Activated T-cell treated with anti-CD3 and anti-CD28 coated beads, Interleukin-2, amount 50 U/mL, for 72 hours (primary cell): Measurements from ENCODE around the gene NOL3. TPM values are rescaled to one million over a fixed set of nuclear protein-coding genes. Genes with fewer than 3 reads are reported as not detected.

ENCODE experiments used
- ATAC-seq, 2 donors: fragments of 150-1000 bp; cut with Tn5 transposase; replicated peaks in 1 of 2; 2 replicates each; pipeline ENCODE4 v1.10.0; 2021; ENCODE audit warnings: moderate library complexity in 2 of 2, mild to moderate bottlenecking in 1 of 2
- DNase-seq, 2 donors: peaks; one replicate each; pipeline ENCODE4 v3.0.0; 2021 to 2022; ENCODE audit warnings: mixed read lengths in 1 of 2
- H3K27ac Mint-ChIP-seq: one replicate; pipeline ENCODE4 v1.8.0; 2022; ENCODE audit warnings: mild to moderate bottlenecking, moderate library complexity, mixed read lengths
- H3K27me3 Mint-ChIP-seq: one replicate; pipeline ENCODE4 v1.8.0; 2022; ENCODE audit warnings: low read depth, mixed read lengths
- H3K36me3 Mint-ChIP-seq, 2 donors: one replicate each; pipeline ENCODE4 v1.8.0; 2022; ENCODE audit warnings: mixed read lengths in 2 of 2, mild to moderate bottlenecking in 1 of 2; ENCODE audit not compliant: insufficient read depth in 2 of 2
- H3K4me1 Mint-ChIP-seq: one replicate; pipeline ENCODE4 v1.8.0; 2022; ENCODE audit warnings: low read depth, mixed read lengths
- H3K4me3 Mint-ChIP-seq, 2 donors: one replicate each; pipeline ENCODE4 v1.8.0; 2022; ENCODE audit warnings: mild to moderate bottlenecking in 2 of 2, mixed read lengths in 2 of 2, moderate library complexity in 2 of 2
- H3K9me3 Mint-ChIP-seq, 2 donors: one replicate each; pipeline ENCODE4 v1.8.0; 2022; ENCODE audit warnings: mixed read lengths in 2 of 2
- total RNA-seq, 2 donors: library from RNA; stranded (reverse); gene quantifications; one replicate each; pipeline ENCODE4 v1.2.3, GENCODE V29; 2022

The NOL3 gene
- total RNA-seq, 2 donors from 2014 or later = 21.6 to 30.6 TPM

DNA sequence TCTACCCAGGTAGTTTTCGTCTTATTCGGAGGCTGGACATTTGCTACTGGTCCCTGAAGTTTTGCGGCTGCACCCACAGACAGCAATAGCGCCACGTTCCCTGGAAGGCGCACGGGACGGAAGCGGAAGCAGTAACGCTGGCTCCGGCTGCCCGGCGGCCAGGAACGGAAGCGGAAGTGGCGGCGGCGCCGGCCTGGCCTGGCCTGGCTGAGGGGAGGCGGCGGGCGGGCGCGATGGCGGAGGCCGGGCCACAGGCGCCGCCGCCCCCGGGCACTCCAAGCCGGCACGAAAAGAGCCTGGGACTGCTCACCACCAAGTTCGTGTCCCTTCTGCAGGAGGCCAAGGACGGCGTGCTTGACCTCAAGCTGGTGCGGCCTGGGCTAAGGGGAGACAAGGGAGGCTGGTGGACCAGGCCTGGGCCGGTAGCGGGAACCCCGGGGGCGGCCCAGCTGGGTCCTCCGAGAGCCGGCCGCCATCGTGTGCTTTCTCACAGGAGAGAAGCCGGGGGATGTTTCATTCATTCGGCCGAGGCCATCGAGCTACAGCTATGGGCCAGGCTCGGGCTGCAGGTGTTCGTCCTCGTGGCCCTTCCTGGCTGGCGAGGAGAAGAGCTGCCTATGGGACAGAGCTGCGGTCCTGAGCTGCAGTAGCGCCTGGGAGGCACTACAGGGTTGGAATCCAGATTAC, 21.8 kb downstream of the NOL3 start, which contains the start of gene E2F4:
Gene E2F4 (plus strand): TSS at position 161 of the 687 bp plus-strand sequence. CDS start 73 bp downstream, at position 234.
- peak within 1 kb of the TSS; percentile 79 to 91 for H3K4me3 Mint-ChIP-seq
- H3K9me3 Mint-ChIP-seq = no peaks in the 10 kb centered on the region
- DNase-seq (peak; percentile 93), ATAC-seq (peak; percentile 99)
- H3K27me3 Mint-ChIP-seq = no peaks in the 10 kb centered on the region
- peak within 1 kb of the TSS; percentile 82 for H3K27ac Mint-ChIP-seq
- peaks cover 46% of the 10 kb centered on the region for H3K4me1 Mint-ChIP-seq
- peaks cover 8 to 23% of the 10 kb centered on the region in 2 donors for H3K36me3 Mint-ChIP-seq

DNA sequence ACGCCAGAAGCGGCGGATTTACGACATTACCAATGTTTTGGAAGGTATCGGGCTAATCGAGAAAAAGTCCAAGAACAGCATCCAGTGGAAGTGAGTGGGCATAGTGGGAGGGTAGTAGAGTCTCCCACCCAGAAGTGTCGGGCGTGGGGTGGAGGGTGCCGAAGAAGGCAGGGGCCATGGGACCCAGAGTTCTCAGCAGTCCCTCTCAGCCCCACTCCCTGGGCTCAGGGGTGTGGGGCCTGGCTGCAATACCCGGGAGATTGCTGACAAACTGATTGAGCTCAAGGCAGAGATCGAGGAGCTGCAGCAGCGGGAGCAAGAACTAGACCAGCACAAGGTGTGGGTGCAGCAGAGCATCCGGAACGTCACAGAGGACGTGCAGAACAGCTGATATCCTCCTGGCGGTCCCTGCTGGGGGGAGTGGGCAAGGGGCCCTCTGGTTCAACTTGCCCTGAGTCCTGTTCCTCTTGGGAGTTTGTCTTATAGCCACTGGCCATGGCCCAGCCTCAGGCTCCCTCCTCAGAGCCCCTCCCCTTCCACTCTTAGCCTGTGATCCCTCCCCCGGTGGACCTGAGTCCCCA, 22.5 kb downstream of the NOL3 start:
- Mint-ChIP-seq H3K27ac (peak overlapping the region; percentile 56), H3K36me3 (peaks cover 8 to 23% of the 10 kb centered on the region in 2 donors), H3K4me1 (peaks cover 47% of the 10 kb centered on the region), H3K27me3 (no peaks in the 10 kb centered on the region), H3K4me3 (peak overlapping the region; percentile 79 to 91), H3K9me3 (no peaks in the 10 kb centered on the region)
- DNase-seq (no peak), ATAC-seq (no peak)

DNA sequence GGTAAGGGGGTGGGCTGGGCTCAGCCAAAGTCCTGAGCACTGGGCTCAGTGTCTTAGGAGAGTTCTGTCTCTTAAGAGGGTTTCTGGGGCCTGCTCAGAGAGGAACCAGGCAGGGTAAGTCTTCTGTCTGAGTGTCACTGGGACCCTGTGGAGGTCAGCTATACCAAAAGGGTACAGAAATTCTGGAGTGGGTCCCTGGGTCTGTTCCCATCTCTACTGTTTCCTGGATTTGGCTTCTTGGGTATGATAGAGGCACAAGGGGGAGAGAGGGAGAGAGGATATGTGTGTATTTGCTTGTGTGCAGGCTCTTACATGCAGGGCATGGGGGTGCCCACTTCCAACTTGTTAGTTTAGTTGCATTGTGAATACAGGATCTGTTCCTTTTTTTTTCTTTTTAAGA, 23.2 kb downstream of the NOL3 start:
- H3K4me1 Mint-ChIP-seq = peaks cover 50% of the 10 kb centered on the region
- no peaks in the 10 kb centered on the region for H3K9me3 Mint-ChIP-seq
- no peaks in the 10 kb centered on the region for H3K27me3 Mint-ChIP-seq

DNA sequence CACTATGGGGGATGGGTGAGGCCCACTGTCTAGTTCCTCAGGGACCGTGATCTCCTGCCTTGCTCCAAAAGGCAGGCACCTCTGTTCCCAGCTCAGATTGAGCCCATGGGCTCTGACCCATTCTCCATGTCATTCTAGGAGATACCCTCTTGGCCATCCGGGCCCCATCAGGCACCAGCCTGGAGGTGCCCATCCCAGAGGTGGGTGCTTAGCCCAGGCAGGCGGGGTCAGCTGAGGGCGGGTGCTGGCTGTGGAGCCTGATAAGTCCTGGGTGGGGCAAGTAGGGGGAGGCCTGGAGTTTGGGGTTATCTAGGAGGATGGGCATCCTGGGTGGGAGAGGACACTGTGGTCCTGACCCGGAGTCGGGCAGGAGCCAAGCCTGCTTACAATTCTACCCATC, 23.9 kb downstream of the NOL3 start:
- Mint-ChIP-seq H3K27me3 (no peaks in the 10 kb centered on the region), H3K4me1 (peaks cover 50% of the 10 kb centered on the region), H3K27ac (peak overlapping the region; percentile 47), H3K9me3 (no peaks in the 10 kb centered on the region), H3K36me3 (peaks cover 8 to 25% of the 10 kb centered on the region in 2 donors), H3K4me3 (peak overlapping the region; percentile 79 to 91)
- no peak for DNase-seq
- no peak for ATAC-seq

More for the DNA sequence above, 23.2 kb downstream of the NOL3 start:
- Mint-ChIP-seq H3K36me3 (peaks cover 8 to 24% of the 10 kb centered on the region in 2 donors), H3K4me3 (peak overlapping the region; percentile 79 to 91), H3K27ac (peak overlapping the region; percentile 47)
- ATAC-seq = no peak
- no peak for DNase-seq

DNA sequence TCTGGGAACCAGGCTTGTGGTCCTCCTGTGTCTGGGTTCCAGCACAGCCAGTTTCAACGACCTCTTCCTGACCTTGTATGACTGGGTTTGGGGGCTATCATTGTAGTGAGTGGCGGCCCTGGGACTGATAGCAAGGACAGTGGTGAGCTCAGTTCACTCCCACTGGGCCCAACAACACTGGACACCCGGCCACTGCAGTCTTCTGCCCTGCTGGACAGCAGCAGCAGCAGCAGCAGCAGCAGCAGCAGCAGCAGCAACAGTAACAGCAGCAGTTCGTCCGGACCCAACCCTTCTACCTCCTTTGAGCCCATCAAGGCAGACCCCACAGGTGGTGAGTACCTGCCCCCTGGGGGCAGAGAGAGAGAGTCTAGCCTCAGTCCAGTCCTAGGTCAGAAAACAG, 25.3 kb downstream of the NOL3 start:
- DNase-seq (no peak), ATAC-seq (no peak)
- H3K27ac Mint-ChIP-seq = peak overlapping the region; percentile 76
- peaks cover 8 to 26% of the 10 kb centered on the region in 2 donors for H3K36me3 Mint-ChIP-seq
- no peak overlapping the region for H3K4me3 Mint-ChIP-seq
- H3K4me1 Mint-ChIP-seq = peaks cover 50% of the 10 kb centered on the region
- no peaks in the 10 kb centered on the region for H3K27me3 Mint-ChIP-seq
- no peaks in the 10 kb centered on the region for H3K9me3 Mint-ChIP-seq

DNA sequence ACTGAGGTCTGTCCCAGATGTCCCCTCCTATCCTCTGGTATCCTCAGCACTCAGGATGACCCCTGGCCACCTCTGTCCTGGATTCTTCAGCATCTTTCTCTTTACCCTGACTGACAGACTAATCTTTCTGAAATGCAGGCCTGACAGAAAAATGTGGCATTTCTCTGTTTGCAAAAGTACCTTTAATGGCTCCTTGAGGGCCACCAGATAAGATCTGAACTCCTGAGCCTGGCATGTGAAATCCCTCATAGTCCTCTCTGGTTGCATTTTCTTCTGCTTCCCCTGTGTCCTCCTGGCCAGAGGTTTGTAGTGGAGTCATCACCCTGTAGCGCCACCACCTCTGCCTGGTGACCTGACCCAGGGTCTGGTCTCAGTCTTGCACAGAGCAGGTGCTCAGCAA, 26.5 kb downstream of the NOL3 start:
- peaks cover 8 to 26% of the 10 kb centered on the region in 2 donors for H3K36me3 Mint-ChIP-seq
- peaks cover 40% of the 10 kb centered on the region for H3K4me1 Mint-ChIP-seq
- DNase-seq (no peak), ATAC-seq (no peak)
- H3K27me3 Mint-ChIP-seq = no peaks in the 10 kb centered on the region
- H3K9me3 Mint-ChIP-seq = no peaks in the 10 kb centered on the region
- H3K27ac Mint-ChIP-seq = no peak overlapping the region
- H3K4me3 Mint-ChIP-seq = no peak overlapping the region

DNA sequence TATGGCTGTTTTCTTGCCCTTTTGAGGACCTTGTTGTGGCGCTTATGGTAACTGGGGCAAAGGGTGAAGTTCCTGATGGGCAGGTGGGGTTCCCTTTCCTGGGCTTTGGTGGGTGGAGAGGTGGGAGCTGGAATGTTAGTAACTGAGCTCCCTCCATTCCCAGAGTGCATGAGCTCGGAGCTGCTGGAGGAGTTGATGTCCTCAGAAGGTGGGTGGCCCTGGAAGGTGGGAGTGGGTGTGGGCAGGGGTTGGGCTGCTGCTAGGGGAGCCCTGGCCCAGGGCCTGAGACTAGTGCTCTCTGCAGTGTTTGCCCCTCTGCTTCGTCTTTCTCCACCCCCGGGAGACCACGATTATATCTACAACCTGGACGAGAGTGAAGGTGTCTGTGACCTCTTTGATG, 27.4 kb downstream of the NOL3 start:
- Mint-ChIP-seq H3K9me3 (no peaks in the 10 kb centered on the region), H3K27me3 (no peaks in the 10 kb centered on the region), H3K27ac (no peak overlapping the region), H3K4me1 (peaks cover 36% of the 10 kb centered on the region), H3K36me3 (peaks cover 8 to 25% of the 10 kb centered on the region in 2 donors), H3K4me3 (no peak overlapping the region)
- DNase-seq = no peak
- ATAC-seq = no peak

DNA sequence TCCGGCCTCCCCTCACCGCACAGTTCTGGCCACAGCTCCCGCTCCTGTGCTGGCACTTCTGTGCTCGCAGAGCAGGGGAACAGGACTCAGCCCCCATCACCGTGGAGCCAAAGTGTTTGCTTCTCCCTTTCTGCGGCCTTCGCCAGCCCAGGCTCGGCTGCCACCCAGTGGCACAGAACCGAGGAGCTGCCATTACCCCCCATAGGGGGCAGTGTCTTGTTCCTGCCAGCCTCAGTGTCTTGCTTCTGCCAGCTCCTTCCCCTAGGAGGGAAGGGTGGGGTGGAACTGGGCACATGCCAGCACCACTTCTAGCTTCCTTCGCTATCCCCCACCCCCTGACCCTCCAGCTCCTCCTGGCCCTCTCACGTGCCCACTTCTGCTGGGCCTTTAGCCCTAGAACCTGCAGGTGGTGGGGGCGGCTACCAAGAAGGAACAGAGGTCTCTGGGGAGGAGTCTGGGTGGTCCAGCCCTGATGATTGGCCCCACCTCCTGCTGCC, 27.9 kb downstream of the NOL3 start:
- H3K27me3 Mint-ChIP-seq = no peaks in the 10 kb centered on the region
- peaks cover 30% of the 10 kb centered on the region for H3K4me1 Mint-ChIP-seq
- H3K36me3 Mint-ChIP-seq = peaks cover 8 to 25% of the 10 kb centered on the region in 2 donors
- no peak overlapping the region for H3K27ac Mint-ChIP-seq
- no peaks in the 10 kb centered on the region for H3K9me3 Mint-ChIP-seq
- DNase-seq (no peak), ATAC-seq (peak; percentile 30 to 39)
- H3K4me3 Mint-ChIP-seq = no peak overlapping the region

DNA sequence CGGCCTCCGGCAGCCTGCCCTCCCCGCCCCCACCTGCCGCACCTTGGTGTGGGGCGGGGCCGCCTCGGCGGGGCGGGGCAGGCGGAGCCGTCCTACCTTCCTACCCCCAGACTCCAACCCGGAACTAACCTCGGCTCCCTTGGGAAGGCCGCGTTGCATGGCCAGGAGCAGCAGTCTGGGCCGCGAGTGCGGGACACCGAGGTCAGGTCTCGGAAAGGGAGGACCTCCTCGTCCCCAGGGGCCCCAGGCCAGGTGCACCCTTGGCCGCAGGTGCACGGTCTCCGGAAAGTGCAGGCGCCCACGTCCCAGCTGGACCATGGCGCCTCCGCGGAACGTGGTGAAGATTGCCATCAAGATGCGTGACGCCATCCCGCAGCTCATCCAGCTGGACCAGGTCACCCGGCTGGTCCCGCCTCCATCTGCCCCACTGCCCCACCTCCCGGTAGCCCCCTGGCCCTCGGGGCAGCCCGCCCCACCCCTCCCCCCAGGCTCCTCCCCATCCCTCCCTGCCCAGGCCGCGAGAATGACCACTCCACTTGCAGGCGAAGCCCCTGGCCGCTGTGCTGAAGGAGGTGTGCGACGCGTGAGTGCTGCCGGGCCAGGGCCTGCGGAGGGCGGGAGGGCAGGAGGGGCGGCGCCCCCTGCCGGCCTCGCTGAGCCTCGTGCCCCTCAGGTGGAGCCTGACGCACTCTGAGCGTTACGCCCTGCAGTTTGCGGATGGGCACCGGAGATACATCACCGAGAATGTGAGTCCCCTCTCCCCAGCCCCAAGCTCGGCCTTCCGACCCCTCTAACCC, 28.9 kb downstream of the NOL3 start, which contains the start of gene ELMO3:
Gene ELMO3 (plus strand): TSS at position 121 of the 797 bp plus-strand sequence. CDS start 196 bp downstream, at position 317.
- Mint-ChIP-seq H3K27ac (no peak within 1 kb of the TSS), H3K4me3 (no peak within 1 kb of the TSS), H3K36me3 (peaks cover 6 to 21% of the 10 kb centered on the region in 2 donors), H3K4me1 (peaks cover 21% of the 10 kb centered on the region), H3K27me3 (no peaks in the 10 kb centered on the region), H3K9me3 (no peaks in the 10 kb centered on the region)
- DNase-seq (no peak), ATAC-seq (no peak)

DNA sequence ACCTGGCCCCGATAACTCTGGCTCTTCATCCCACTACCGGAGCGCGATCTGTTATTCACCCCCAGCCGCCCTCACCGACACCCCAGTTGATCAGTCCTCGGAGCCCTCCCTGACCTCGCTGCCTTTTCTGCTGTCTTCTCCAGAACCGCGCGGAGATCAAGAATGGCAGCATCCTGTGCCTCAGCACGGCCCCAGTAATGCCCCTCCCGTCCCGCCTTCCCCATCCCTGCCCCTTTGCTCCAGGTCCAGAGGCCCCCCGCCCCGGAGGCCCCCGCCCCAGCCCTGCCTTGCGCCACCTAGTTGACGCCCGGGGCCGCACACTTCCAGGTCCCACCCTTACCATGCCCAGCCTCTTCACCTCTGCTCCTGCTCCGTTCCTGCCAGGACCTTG, 29.5 kb downstream of the NOL3 start:
- no peak for DNase-seq
- H3K27me3 Mint-ChIP-seq = no peaks in the 10 kb centered on the region
- H3K36me3 Mint-ChIP-seq = peaks cover 6 to 20% of the 10 kb centered on the region in 2 donors
- no peaks in the 10 kb centered on the region for H3K9me3 Mint-ChIP-seq
- H3K27ac Mint-ChIP-seq = no peak overlapping the region
- ATAC-seq = no peak
- peaks cover 20% of the 10 kb centered on the region for H3K4me1 Mint-ChIP-seq
- no peak overlapping the region for H3K4me3 Mint-ChIP-seq

DNA sequence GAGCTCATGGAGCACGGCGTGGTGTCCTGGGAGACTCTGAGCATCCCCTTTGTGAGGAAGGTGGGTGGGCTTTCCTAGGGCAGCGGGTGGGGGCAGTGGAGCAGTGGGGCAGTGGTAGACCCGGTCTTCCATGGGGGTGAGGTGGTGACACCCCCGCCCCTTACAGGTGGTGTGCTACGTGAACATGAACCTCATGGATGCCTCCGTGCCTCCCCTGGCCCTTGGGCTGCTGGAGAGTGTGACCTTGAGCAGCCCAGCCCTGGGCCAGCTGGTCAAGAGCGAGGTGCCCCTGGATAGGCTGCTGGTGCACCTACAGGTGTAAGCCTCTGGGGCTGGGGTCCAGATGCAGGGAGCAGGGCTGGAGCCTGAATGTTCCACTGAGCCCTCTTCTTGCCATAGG, 30.2 kb downstream of the NOL3 start:
- no peak for ATAC-seq
- Mint-ChIP-seq H3K9me3 (no peaks in the 10 kb centered on the region), H3K27ac (no peak overlapping the region), H3K27me3 (no peaks in the 10 kb centered on the region), H3K4me3 (no peak overlapping the region), H3K36me3 (peaks cover 6 to 17% of the 10 kb centered on the region in 2 donors), H3K4me1 (peaks cover 17% of the 10 kb centered on the region)
- no peak for DNase-seq

DNA sequence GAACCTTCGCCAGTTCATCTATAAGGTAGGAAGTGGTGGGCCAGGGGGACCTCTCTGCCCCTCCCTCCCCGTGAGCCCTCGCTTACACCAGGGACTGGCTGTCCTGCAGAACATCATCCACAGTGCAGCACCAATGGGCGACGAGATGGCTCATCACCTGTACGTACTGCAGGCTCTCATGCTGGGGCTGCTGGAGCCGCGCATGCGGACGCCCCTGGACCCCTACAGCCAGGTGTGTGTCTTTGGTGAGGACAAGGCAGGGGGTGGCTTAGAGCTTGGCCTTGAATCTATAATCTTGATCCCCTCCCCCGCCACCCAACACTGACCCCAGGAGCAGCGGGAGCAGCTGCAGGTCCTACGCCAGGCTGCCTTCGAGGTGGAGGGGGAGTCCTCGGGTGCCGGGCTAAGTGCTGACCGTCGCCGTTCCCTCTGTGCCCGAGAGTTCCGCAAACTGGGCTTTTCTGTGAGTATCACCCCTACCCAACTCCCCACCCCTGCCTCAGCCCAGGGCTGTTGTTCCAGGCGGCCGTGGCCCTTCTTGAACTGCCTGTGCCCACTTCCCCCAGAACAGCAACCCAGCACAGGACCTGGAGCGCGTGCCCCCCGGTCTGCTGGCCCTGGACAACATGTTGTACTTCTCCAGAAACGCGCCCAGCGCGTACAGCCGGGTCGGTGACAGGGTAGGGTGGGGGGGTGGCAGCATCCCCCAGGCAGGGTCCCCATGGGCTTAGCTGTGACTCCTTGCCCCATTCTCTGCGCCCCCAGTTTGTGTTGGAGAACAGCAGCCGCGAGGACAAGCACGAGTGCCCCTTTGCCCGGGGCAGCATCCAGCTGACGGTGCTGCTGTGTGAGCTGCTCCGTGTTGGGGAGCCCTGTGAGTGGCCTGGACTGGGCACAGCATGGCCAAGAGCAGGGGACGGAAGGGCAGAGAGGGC, 31.3 kb downstream of the NOL3 start:
- DNase-seq (no peak), ATAC-seq (no peak)
- Mint-ChIP-seq H3K36me3 (peaks cover 1 to 8% of the 10 kb centered on the region in 2 donors), H3K4me1 (peaks cover 9% of the 10 kb centered on the region), H3K4me3 (no peak overlapping the region), H3K27me3 (no peaks in the 10 kb centered on the region), H3K9me3 (no peaks in the 10 kb centered on the region), H3K27ac (no peak overlapping the region)
